ENCODE measurements around the gene AP1G1. TPM values are rescaled to one million over a fixed set of nuclear protein-coding genes. Genes with fewer than 3 reads are reported as not detected.
"Not testable (repeated sequence)": the region's sequence is repeated elsewhere in the genome, so short reads cannot be mapped to it uniquely, and the experiment has no call there.

The AP1G1 gene
- total RNA-seq, 2 donors from 2014 or later, result 38.6 to 44.6 TPM

- DNase-seq (ENCODE audit: low spot score), result no peak
- Histone ChIP-seq H3K9me3 (no peaks in the 10 kb centered on the region), H3K27me3 (no peaks in the 10 kb centered on the region), H3K36me3 (peaks cover 38% of the 10 kb centered on the region), H3K4me3 (no peak overlapping the region), H3K27ac (no peak overlapping the region), H3K4me1 (no peaks in the 10 kb centered on the region)
- TF ChIP-seq CTCF (IDR thresholded peaks at IDR 0.05), result no peak
These were observed 120.8 kb downstream of the AP1G1 start for GRCh38 chr16:71687861-71688260.

GRCh38 chr16:71684280-71684679 is 124.4 kb downstream of the AP1G1 start:
- not testable (repeated sequence) for H3K27ac ChIP-seq; DNase-seq (ENCODE audit: low spot score); H3K4me3 ChIP-seq; H3K27me3 ChIP-seq; H3K9me3 ChIP-seq; H3K4me1 ChIP-seq
- peaks cover 52% of the 10 kb centered on the region for H3K36me3 ChIP-seq

- Histone ChIP-seq H3K4me1 (no peaks in the 10 kb centered on the region), H3K27ac (no peak overlapping the region), H3K4me3 (no peak overlapping the region), H3K36me3 (peaks cover 62% of the 10 kb centered on the region), H3K27me3 (no peaks in the 10 kb centered on the region), H3K9me3 (no peaks in the 10 kb centered on the region)
- no peak for TF ChIP-seq CTCF (IDR thresholded peaks at IDR 0.05)
- no peak for DNase-seq (ENCODE audit: low spot score)
These were observed 127.3 kb downstream of the AP1G1 start for GRCh38 chr16:71681360-71681759.

Other genes with a start within 250 kb of the AP1G1 start
- gene TAT, start 231.7 kb downstream of the AP1G1 start, total RNA-seq, result not detected
- not detected for gene MARVELD3, start 182.7 kb downstream of the AP1G1 start, total RNA-seq
- gene PHLPP2, start 84.1 kb downstream of the AP1G1 start, total RNA-seq, result 10 to 100 TPM in 1 of 2 donors, 1 to 10 TPM in 1; 3.5 to 10.8 TPM
- gene ATXN1L, start 37.1 kb upstream of the AP1G1 start, total RNA-seq, result 10 to 100 TPM; 13.6 to 23.7 TPM
- 1 to 10 TPM; 2.6 to 8.9 TPM for gene ZNF821, start 75.3 kb upstream of the AP1G1 start, total RNA-seq
- gene IST1, start 86.7 kb upstream of the AP1G1 start, total RNA-seq, result 100 to 1,000 TPM; 140 to 150 TPM
- gene PKD1L3, start 191.6 kb upstream of the AP1G1 start, total RNA-seq, result under 1 TPM; 0.51 to 0.52 TPM
- 10 to 100 TPM; 39.4 to 52.0 TPM for gene DHODH, start 199.9 kb upstream of the AP1G1 start, total RNA-seq
- gene HP, start 245.7 kb upstream of the AP1G1 start, total RNA-seq, result 1,000 to 10,000 TPM in 1 of 2 donors, 10 to 100 TPM in 1; 52.7 to 1,105 TPM